ENCODE measurements around the gene PAQR9.

Gene PAQR9

DNA sequence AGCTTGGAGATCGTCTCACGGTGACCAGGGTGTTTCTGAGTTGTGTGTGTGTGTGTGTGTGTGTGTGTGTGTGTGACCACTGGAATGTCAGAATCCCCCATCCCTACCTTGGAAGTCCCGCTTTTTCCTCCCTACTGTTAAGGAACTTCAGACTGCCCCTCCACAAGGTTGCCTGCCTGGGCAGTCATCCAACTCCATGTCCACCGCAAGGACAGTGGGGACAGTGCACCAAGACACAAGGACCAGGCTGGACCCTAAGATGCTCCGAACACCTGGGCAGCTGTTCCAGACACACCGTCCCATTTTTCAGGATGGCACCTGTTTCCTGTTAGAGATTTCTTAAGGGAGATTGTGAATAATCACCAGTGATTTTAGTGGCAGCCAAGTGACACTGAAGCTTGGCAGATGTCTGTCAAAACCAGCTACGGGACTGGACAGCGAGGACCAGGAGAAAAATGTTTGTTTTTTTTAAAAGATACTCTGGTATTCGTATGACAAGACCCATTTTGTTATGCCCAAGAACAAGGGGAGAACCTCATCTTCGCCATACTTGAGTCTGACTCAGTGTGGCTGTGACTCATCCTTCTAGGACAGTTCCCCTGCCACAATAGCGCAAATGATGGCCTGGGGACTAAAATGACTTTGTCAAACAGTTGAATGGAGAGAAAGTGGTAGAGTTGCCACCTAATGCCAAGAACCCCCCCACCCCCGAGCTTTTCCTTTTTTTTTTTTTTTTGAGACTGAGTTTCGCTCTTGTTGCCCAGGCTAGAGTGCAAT, 15.5 kb downstream of the PAQR9 start:
- DNase-seq, result peak; percentile 35

DNA sequence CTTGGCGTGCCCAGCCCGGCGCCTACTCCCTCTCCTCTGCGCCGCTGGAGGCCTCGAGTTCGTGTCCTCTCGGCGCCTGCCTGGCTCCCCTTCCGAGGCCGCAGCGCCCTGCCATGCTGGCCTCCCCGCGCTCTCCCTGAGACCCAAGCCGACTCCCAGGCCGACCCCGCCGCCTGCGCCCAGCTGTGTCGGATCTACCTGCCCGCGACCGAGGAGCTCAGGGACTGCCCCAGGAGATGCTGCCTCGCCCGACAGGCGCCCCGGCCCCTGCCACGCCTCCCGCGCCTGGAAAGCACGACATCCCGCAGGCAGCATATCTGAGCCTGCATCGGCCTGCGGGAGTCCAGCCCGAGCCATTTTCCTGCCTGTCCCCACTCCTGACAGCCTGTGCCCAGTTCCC, 16.1 kb downstream of the PAQR9 start:
- DNase-seq, result no peak

DNA sequence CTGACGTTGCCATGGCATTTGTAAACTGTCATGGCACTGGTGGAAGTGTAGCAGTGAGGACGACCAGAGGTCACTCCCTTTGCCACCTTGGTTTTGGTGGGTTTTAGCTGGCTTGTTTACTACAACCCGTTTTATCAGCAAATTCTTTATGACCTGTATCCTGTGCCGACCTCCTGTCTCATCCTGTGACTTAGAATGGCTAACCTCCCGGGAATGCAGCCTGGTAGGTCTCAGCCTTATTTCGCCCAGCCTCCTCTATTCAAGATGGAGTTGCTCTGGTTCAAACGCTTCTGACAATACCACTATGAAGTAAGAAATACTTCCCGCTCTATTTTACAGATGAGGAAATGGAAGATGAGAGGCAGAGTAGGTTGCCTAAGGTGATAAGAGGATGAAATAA, 16.6 kb downstream of the PAQR9 start:
- DNase-seq, result no peak

DNA sequence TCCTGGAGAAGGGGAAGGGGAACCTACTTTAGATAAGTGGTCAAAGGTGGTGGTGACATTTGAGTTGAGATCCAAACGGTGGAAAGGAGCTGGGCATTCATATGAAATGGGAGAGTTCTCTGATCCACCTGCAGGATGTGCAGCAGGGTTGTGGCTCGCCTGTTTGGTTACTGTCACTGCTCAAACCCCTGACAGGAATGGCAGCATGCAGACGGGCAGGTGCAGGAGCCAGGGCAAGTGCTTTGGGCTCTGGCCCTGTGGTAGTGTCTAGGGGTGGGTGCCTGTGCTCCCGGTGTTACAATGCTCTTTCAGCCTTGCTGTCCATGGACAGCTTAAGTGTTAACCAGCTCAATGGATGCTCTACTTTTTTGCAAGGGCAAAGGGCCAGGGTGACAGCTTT, 18.5 kb downstream of the PAQR9 start:
- no peak for DNase-seq

DNA sequence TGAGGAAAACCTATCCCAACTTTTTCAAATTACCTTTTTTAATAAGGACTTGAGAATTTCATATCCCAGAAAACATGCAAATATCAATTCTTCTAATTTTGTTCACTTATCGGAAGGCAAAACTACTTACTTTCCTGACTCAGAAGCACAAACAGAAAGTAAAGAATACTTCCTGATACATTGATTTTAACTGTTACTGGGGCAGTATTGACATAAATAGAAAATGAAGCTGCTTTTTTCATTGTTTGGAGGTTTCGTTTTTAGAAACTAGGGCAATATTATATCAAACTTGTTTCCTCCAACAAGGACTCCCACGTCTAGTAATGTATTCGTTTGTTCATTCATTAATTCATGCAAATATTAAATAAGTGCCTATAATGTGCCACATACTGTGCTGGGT, 19.1 kb downstream of the PAQR9 start:
- DNase-seq, result no peak

DNA sequence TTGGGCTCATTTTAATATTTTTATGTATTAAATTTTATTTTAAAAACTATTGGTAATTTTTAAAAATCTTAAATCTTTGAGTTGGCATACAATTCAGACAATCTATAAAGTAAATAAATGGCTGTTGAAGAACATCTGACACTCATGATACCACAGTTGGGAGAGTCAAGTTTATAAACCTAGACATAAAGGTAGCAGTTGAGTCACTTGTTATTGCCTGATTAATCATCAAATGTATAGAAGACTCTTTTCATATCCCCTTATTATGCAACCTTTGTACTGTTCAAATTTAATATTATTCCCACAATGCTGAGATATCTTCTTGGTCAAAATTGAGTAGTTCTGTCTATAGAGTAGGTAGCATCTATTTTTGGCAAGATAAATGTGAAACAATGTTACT, 19.6 kb downstream of the PAQR9 start:
- no peak for DNase-seq

DNA sequence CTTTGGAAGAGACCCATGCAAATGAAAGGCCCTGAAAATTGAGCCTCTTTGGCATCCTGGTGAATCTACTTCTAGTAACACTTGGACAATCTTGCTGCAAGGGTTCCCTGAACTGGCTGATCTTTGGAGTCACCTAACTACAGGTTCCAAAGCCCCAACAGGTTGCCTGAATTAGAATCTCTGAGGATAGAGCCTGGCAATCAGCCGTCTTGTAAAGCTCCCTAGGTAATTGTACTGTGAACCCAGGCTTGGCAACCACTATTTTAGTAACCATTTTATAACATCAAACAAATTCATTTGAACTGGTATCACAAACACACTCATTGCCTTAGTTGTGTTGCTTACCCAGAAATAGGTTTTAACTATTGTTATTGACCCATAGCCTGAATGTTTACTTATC, 20.1 kb downstream of the PAQR9 start:
- DNase-seq, result no peak

DNA sequence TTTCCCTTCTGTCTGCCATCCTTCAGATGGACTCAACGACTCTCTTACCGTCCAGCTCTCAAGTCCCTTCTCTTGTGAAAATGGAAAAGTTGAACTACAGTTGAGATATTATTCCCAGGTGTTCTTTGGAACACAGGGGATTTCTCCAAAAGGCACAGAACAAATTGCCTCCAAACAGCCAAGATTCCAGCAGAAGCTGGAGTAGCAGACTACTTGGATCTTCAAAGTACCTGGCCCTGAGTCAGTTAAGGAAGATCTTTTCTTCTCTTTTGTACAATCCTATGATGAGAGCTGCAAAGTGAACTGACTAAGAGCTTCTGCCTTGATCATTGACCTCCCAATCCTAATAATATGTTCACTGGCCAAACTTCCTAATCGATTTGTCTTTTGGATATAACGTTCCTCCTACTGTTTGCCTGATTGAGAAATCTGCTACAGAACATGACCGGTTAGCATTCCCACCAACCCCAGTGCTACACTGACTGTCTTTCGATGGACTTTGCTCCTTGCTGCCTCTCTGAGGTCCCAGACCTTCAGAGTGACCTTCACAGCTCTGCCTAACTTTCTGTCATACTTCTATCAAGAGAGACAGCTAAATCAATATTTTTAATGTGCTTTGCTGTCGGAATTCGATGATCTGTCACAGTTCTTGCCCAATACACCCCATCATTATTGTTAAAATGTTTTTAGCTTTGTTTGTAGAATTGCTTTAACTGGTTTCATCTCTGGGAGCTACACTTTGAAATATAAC, 21.9 kb downstream of the PAQR9 start:
- no peak for DNase-seq

DNA sequence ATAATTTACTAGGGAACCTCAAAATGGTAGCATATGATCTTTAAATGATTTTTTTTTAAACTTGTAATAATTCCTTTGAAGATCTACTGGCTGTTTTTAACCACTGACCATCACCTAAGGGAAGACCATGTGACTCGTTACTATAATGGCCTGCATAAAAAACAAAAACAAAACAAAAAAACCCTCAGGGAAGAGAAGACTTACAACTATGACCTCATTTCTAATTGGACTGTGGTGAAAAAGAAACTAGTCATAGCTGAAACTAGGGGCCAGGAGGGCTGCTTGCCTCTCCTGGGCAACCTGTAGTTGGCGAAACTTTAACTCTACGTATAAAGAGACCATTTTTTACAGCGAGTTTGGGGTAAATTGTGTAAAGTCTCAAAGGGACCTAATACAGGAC, 23.0 kb downstream of the PAQR9 start:
- no peak for DNase-seq

DNA sequence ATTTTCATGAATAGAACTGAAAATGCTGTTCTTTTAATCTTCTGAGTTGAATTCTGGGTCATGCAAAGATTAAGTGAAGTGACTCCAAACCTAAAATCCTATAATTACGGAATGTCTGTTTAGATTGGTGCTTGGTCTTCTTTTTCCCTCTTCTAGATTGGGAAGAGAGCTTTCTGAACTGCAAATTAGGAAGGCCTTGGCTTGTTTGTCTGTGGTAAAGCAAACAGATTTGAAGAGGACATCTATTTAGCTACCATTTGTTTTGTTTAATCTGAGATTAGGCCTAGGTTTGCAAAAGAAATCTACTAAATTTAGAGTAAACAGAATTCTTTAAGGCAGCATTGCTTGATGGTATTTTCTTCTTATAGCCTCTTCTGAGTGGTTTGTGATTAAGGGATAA, 23.5 kb downstream of the PAQR9 start:
- no peak for DNase-seq

DNA sequence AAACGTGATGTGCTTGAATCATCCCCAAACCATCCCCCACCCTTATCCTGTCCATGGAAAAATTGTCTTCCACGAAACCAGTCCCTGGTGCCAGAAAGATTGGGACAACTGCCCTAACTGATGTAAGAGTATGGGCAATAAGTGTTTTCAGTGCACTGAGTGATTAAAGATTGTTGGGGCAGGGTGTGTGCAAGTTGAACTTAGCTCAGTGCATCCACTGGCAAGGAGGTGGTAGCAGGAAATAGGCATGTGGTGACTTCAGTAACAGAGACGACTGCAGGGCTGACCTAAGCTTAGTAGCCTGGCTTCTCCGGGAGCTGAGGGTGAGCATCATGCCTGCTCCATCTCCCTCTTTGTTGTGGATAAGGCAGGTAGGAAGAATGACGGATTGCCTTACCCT, 27.5 kb downstream of the PAQR9 start:
- DNase-seq, result no peak

DNA sequence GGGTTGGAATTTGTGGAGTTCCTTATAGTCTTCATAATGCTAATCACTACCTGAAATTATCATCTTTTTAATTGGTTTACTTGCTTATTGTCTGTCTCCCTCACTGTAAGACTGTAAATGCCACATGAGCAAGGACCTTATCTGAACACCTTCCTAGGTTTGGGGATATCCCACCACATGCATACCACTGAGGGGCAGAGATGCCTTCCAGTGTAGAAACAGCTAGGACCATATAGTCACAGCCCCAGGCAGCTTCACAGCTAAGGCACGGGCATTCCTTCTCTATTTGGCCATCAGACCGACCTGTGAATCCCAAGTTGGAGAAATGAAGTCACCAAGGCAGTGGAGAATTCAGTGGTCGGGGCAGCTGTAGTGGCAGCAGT, 28.6 kb downstream of the PAQR9 start:
- DNase-seq, result no peak

DNA sequence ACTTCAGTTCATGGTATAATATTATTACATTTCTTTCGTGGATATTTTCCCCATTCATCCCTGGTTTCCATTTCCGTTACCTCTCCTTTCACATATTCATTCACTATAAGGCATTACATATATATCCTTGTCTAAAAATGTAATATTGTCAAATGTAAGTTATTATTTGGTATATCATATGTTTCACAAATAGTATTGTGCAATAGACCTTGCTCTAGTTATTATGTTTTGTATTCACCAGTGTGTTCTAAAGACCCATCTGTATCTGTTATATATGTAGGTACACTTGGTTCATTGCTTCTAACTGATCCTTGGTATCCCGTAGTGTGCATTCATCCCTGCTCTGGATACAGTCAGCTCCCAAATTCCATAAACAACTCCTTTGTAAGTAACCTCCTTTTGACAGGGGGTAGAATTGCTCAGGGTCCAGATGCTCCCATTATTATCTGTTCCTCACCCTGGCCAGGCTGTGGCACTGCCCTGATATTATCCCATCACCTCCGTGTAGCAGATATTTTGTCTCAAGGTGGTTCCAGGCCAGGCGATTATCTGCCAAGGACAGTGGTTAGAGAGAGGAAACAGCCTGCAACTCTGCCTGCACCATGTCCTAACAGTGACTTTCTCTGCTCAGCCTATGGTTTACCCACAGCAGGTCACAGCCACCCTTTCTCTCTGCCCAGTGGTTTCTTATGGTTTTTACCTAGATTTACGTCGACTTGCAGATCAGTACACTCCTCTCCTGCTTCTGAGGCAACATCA, 29.2 kb downstream of the PAQR9 start:
- no peak for DNase-seq

DNA sequence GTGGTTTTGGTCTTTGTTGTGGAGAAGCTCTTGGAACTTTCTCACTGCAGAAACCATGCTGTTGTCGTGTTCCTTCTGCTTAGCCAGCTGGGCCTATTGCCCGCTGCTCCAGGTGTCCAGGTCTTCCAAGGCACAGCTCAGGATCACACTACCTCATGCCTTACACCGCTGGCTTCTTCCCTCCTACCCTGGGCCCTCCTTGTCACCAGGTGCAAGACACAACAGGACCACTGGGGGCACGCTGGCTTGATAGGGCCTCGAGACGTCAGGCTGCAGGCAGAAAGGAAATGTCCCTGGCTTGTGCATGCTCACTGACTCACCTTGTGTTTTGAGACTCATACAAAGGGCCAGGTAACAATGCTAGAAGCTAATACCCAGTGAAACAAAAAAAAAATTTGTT, 32.3 kb downstream of the PAQR9 start:
- no peak for DNase-seq

DNA sequence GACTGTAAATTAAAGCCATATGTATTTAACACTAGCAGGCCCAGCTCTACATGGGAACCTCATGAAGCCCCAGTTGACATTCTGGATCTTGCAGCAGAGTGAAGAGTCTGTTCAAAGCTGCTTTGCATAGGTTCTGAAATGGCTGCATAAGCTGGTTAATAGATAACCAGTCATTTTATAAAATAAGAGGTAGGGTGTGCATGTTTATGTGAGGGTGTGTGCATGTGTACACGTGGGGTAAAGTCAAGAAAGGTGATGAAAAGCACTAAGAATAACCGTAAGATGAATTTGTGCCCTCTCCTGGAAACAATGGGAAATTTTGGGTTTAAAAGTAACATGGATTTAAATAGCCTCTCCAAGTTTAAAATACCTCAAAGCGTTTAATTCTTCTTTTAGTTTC, 33.0 kb downstream of the PAQR9 start:
- no peak for DNase-seq

DNA sequence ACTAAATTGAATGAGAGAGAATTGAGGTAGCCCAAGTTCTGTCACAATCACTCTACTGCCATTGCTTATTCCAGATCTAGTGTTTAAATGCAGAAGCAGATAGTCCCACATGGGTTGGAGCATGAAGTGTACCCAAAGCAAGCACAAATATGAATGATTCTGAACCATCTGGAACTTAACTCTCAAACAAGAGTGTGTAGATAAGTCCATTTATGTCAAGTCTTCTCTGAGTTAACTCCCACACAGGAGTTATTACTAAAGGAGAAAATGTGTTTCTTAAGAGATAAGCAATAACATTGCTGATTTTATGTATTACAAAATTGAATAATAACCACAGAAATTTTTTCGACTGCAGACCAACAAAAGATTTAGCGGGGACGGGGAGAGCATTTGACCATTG, 33.6 kb downstream of the PAQR9 start:
- no peak for DNase-seq

DNA sequence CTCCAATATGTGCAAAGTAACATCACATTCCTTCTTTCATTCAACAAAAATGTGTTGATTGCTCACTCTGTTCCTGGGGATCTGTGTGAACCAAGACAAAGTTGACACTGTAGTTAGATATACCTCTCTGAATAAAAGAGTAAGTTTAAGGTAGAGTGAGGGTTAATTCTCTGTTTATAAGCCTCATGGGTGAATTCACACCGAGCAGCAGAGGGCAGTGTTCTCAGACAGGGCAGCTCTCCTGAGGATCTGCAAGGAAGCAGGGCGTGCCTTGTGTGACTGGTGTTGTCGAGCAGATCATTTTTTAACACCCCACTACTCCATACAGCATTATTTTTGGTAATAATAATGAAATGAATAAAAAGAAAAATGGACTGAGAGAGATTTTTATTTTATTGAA, 34.4 kb downstream of the PAQR9 start:
- DNase-seq, result peak; percentile 60

DNA sequence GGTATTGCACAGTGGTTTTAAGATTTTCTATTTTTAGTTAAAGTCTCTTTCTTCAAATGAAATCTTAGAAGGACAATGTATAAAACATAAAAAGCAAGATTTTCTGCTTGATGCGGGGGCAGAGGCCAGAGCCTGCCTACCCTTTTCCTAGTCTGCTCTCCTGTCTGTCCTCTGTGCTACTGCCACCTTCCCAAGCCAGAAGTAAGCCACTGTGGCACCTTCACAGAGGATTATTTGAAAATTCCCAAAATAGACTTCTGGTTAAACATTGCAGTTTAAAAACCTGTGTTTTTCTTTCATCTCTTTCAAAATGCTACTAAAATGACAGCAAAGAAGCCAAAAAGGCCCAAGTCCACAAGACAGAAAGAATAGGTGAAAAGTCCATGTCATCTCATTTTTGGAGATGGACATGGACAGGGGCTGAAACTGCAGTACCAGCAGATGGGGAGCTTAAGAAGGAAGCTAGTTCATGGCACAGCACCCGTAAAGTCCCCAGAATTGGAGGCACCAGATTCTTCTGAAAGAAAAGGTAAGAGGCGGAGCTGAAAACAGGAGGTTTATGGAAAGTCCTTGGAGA, 37.0 kb downstream of the PAQR9 start:
- DNase-seq, result no peak

DNA sequence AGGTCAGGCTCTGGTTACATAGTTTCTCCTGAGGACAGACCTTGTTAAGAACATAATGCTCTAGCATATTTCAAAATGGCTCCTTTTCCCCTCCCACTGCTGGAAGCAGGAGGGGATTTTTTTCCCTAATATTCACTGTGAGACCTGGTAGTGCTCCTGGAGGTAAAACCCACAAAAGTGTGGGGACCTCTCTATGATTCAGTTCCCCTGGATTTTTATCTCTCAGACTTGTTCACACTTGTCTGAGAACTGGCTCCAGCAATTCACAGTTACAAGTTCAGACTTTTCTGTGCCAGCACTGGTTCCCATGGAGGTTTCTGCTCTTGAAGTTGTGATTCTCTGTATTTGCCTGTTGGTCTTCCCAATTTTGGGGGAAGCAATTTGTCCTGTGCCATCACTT, 38.3 kb downstream of the PAQR9 start:
- no peak for DNase-seq

DNA sequence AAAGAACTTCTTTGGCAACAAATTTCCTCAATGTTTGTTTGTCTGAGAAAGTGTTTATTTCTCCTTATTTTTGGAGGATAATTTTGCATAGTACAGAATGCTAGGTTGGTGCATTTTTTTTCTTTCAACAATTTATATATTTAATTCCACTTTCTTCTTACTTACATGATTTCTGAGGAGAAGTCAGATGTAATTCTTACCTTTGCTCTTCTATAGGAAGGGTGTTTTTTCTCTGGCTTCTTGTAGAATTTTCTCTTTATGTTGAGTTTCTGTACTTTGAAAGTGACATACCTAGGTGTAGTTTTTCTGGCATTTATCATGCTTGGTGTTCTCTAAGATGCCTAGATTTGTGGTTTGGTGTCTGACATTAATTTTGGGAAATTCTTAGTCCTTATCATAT, 39.8 kb downstream of the PAQR9 start:
- no peak for DNase-seq

DNA sequence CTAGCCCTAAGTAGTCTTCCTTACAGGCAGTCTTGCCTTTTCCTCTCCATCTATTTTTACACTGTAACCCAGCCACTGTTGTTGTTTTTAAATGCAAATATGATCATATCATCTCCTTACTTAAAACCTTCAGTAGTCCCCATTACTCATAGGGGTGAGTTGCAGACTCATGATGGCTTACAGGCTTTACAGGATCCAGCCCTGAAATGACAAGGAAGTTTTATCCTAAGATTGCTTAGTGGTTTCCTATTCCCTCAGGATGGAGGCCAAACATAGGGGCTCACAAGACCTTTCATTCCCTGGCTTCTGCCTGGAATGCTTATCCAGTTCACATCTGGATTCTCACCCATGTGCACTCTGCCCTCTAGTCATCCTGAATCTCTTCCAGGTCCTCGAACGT, 46.9 kb downstream of the PAQR9 start:
- DNase-seq, result no peak

DNA sequence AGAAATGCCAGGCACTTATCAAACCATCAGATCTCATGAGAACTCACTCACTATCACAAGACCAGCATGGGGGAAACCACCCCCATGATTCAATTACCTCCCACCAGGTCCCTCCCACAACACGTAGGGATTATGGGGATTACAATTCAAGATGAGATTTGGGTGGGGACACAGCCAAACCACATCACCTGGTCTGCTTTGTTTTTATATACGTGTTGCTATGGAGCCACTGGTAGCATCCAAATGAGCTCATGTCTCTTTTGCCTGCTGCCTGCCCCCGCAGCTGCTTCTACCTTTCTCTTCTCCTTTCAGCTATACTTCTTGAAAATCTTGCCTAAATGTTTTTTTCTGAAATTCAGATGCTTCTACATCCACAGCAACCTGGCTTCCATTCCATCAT, 47.8 kb downstream of the PAQR9 start:
- DNase-seq, result no peak

DNA sequence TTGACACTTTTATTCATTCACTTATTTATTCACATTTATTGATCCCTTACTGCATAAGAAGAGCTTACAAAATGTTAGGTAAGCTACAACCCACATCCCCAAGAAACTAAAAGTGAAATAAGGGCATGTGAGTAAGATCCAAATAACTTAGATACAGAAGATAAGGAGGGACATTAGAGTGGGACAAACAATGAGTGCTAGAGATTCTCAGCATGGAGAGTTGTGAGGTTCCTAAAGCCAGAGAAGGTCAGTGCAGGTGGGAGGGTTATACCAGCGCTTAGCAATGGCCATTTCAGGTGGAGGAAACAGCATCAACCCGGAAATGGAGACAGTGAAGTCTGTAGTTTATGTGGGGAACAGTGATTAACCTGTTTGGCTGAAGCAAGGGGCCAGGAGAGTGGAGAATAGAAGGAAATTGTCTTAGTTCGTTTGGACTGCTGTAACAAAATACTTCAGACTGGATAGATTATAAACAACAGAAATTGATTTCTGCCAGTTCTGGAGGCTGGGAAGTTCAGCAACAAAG, 49.1 kb downstream of the PAQR9 start:
- DNase-seq, result no peak

Data from MV-4-11 (cell line).